Epithelial cell of esophagus (primary cell): ENCODE results near the gene TDRD10.

Source experiments
- DNase-seq: peaks from one replicate; pipeline ENCODE4 v3.0.0; 2010; ENCODE audit warnings: low read depth
- H3K4me3 ChIP-seq: 2 replicates; pipeline ENCODE4 v1.5.1; 2011; ENCODE audit warnings: mild to moderate bottlenecking, low read length, control low read depth
- TF ChIP-seq, protein P1 (sequence below): IDR thresholded peaks from 2 replicates; pipeline ENCODE4 v1.5.1; 2011; ENCODE audit warnings: low read depth, mild to moderate bottlenecking, low read length, control low read depth, inconsistent platforms; ENCODE audit not compliant: insufficient read depth; ENCODE audit errors: missing control alignments

Gene TDRD10

DNA sequence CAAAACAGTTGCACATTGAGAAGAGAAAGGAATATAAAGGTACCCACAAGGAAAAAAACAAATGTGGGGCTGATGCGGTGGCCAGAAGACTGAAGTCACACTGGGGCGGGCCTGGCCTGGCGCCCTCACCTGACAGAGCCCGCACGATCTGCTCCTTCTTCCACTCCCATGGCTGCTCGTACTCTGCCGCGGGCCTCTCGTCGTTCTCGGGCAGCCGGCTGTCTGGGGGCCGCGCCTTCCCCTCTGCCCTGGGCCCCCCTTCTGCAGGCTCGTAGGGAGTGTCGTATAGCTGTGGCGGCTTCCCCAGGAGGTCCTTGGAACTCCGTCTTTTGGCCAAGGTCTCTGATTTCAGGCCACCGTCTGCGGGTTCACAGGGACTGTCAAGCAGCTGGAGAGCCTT is 13.1 kb upstream of the TDRD10 start:
- no peak for DNase-seq
- no peak overlapping the region for H3K4me3 ChIP-seq
- TF ChIP-seq, protein P1, sequence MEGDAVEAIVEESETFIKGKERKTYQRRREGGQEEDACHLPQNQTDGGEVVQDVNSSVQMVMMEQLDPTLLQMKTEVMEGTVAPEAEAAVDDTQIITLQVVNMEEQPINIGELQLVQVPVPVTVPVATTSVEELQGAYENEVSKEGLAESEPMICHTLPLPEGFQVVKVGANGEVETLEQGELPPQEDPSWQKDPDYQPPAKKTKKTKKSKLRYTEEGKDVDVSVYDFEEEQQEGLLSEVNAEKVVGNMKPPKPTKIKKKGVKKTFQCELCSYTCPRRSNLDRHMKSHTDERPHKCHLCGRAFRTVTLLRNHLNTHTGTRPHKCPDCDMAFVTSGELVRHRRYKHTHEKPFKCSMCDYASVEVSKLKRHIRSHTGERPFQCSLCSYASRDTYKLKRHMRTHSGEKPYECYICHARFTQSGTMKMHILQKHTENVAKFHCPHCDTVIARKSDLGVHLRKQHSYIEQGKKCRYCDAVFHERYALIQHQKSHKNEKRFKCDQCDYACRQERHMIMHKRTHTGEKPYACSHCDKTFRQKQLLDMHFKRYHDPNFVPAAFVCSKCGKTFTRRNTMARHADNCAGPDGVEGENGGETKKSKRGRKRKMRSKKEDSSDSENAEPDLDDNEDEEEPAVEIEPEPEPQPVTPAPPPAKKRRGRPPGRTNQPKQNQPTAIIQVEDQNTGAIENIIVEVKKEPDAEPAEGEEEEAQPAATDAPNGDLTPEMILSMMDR, result no peak

DNA sequence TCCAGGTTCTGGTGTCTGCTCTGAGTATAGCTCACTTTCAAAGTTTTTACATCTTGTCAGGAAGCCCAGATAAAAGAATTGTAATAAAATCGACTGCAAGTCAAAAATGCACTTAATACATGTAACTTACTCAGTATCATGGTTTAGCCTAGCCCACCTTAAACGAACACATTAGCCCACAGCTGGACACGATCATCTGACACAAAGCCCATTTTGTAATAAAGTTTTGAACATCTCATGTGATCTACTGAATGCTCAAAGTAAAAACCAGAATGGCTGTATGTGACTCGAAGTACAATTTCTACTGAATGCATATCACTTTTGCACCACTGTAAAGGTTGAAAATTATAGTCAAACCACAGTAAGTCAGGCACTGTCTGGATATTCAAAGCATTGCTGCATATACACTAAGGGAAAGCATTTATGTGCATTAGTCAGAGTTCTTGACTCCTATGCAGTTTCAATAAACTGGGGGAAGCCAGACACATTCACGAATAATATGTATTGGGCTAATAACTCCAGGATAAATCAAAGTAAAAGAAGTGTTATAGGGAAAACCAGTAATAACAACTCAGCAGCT is 12.2 kb upstream of the TDRD10 start:
- no peak for DNase-seq
- H3K4me3 ChIP-seq, result no peak overlapping the region
- TF ChIP-seq, protein P1, result no peak

DNA sequence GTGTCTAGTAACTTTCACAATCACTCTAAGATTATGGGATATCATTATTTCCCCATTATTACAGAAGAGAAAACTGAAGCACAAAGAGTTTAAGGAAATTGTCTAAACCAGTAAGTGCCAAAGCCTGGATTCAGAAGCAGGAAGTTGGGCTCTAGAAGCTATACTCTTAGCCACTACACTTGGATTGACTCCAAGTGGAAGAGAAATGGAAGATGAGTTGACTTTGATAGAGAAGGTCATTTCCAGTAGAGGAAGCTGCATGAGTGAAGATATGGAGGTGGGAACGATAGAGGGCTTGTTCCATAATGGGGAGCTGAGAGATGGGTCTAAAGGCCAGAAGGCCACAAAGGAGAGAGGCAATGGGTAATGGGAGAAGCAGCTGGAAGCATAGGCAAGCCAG is 11.7 kb upstream of the TDRD10 start:
- TF ChIP-seq, protein P1, result no peak
- H3K4me3 ChIP-seq, result no peak overlapping the region
- no peak for DNase-seq

DNA sequence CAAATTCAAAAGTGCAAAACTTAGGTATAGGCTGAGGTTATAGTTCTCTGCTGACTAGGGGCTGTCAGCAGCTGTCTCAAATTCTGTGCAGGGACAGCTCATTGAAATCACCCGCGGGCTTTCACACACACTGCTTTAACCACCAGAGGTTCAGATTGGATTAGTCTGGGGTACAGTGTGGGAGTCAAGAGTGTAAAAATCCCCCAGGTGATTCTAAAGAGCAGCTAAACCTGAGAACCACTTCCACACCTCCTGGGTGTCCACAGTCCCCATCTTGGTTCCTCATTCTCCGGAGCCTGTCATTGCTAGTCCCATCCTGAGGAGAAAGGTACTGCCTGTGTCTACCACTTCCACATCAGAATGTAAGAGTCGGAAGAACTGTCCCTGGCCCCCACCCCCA is 9.9 kb upstream of the TDRD10 start:
- H3K4me3 ChIP-seq, result no peak overlapping the region
- TF ChIP-seq, protein P1, result no peak

DNA sequence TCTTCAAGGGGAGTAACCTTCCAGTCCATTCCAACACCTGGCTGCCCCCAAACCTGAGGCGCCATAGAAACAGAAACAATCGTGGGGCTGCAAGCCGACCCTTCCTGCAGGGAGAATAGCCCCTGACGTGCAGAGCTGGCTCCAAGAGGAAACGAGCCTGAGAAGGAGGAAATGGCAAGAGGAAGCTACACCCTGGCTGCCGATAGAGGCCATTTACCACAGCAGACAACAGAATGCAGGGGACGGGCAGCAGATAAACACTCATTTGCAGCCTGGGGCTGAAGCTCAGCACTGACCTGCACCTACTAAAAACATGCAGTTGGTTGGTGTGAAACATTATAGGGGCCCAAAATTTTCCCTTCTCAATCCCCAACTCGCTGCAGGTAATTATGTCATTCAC is 8.7 kb upstream of the TDRD10 start:
- TF ChIP-seq, protein P1, result no peak
- DNase-seq, result no peak
- no peak overlapping the region for H3K4me3 ChIP-seq

More for the DNA sequence above, 9.9 kb upstream of the TDRD10 start:
- DNase-seq, result no peak

DNA sequence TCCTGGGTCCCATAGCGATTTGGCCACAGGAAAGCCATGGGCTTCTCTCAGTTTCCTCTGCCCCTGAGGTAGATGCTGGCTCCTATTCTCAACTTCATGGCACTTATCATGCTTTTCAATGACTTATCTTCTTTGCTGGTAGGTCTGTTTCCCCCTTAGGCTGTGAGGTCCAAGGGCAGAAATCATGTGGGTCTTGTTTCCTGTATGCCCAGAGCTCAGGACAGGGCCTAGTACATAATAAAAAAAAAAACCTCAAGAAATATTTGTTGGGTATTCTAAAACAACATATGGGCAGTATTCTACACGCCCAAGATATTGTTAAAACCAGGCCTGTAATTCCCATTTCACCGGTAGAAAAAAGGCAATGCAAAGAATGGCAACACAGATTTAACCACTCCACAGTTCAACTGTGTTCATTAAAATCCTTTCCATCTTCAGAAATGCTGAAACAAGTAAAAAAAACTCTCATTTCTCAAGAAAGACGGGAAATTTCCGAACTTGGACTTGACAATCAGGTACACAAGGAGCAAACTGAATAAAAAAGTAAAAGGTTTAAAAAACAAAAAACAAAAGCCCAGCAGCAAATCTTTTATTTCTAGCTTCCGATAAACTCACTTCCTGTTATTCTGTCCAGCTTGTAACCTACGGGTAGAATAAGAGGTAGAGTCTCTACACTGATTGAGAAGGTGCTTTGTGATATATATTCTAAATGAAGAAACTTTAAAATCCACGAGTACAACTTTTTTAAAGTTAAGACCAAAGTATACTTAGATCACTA is 6.3 kb upstream of the TDRD10 start:
- TF ChIP-seq, protein P1, result no peak
- DNase-seq, result no peak
- H3K4me3 ChIP-seq, result no peak overlapping the region
